H9 (cell line): ENCODE measurements around the gene TBX1. TPM values are rescaled to one million over a fixed set of nuclear protein-coding genes. Genes with fewer than 3 reads are reported as not detected.

Source experiments
- DNase-seq: peaks from one replicate; pipeline ENCODE4 v3.0.0-alpha.2; 2017
- H2AFZ ChIP-seq: one replicate; pipeline ENCODE4 v1.6.1; 2013; ENCODE audit warnings: mild to moderate bottlenecking, low read length, control low read depth, moderate library complexity
- H2AK5ac ChIP-seq: 2 replicates; pipeline ENCODE4 v1.6.1; 2013; ENCODE audit warnings: low read length, control low read depth, mixed read lengths; ENCODE audit not compliant: insufficient read length
- H2BK120ac ChIP-seq: one replicate; pipeline ENCODE4 v1.6.1; 2013; ENCODE audit warnings: low read depth, mild to moderate bottlenecking, low read length, control low read depth, inconsistent platforms; ENCODE audit not compliant: poor library complexity, severe bottlenecking
- H2BK12ac ChIP-seq: 2 replicates; pipeline ENCODE4 v1.6.1; 2013; ENCODE audit warnings: low read length, control low read depth, mixed read lengths, low read depth; ENCODE audit not compliant: insufficient read length
- H2BK15ac ChIP-seq: 2 replicates; pipeline ENCODE4 v1.6.1; 2013; ENCODE audit warnings: low read depth, low read length, control low read depth
- H2BK20ac ChIP-seq: one replicate; pipeline ENCODE4 v1.6.1; 2013; ENCODE audit warnings: low read depth, mild to moderate bottlenecking, low read length, control low read depth, inconsistent platforms; ENCODE audit not compliant: poor library complexity, severe bottlenecking
- H2BK5ac ChIP-seq: 2 replicates; pipeline ENCODE4 v1.6.1; 2013; ENCODE audit warnings: low read length, control low read depth, mixed read lengths; ENCODE audit not compliant: insufficient read length
- H3K14ac ChIP-seq: 2 replicates; pipeline ENCODE4 v1.6.1; 2013; ENCODE audit warnings: low read length, control low read depth; ENCODE audit not compliant: insufficient read depth
- H3K18ac ChIP-seq: 2 replicates; pipeline ENCODE4 v1.6.1; 2013; ENCODE audit warnings: low read depth, mild to moderate bottlenecking, mixed read lengths, low read length, control low read depth; ENCODE audit not compliant: insufficient read length
- H3K23ac ChIP-seq: 2 replicates; pipeline ENCODE4 v1.6.1; 2013; ENCODE audit warnings: low read length, control low read depth, mixed read lengths, low read depth; ENCODE audit not compliant: insufficient read length
- H3K23me2 ChIP-seq: 2 replicates; pipeline ENCODE4 v1.6.1; 2013; ENCODE audit warnings: low read depth, mild to moderate bottlenecking, mixed read lengths, low read length, control low read depth; ENCODE audit not compliant: insufficient read length, poor library complexity, severe bottlenecking
- H3K27ac ChIP-seq: 2 replicates; pipeline ENCODE4 v1.5.1; 2013; ENCODE audit warnings: low read length, control low read depth, mixed read lengths, low read depth; ENCODE audit not compliant: insufficient read length
- H3K27me3 ChIP-seq: 2 replicates; pipeline ENCODE4 v1.6.1; 2013; ENCODE audit warnings: low read length, control low read depth, inconsistent platforms; ENCODE audit not compliant: insufficient read depth
- H3K4ac ChIP-seq: 2 replicates; pipeline ENCODE4 v1.6.1; 2013; ENCODE audit warnings: low read depth, mild to moderate bottlenecking, control low read depth, inconsistent platforms, low read length, moderate library complexity
- H3K4me1 ChIP-seq: 2 replicates; pipeline ENCODE4 v1.6.1; 2013; ENCODE audit warnings: low read length, control low read depth, inconsistent platforms; ENCODE audit not compliant: insufficient read depth
- H3K4me2 ChIP-seq: 2 replicates; pipeline ENCODE4 v1.6.1; 2013; ENCODE audit warnings: low read length, control low read depth, mixed read lengths; ENCODE audit not compliant: insufficient read length, insufficient read depth
- H3K56ac ChIP-seq: 2 replicates; pipeline ENCODE4 v1.6.1; 2013; ENCODE audit warnings: low read depth, mild to moderate bottlenecking, mixed read lengths, low read length, control low read depth; ENCODE audit not compliant: insufficient read length
- H3K79me1 ChIP-seq: 2 replicates; pipeline ENCODE4 v1.6.1; 2013; ENCODE audit warnings: low read depth, mild to moderate bottlenecking, moderate library complexity, low read length, control low read depth, inconsistent platforms; ENCODE audit not compliant: insufficient read depth, poor library complexity, severe bottlenecking
- H3K79me2 ChIP-seq: 2 replicates; pipeline ENCODE4 v1.6.1; 2013; ENCODE audit warnings: low read length, control low read depth, inconsistent platforms; ENCODE audit not compliant: insufficient read depth
- H3K9ac ChIP-seq: 2 replicates; pipeline ENCODE4 v1.6.1; 2013; ENCODE audit warnings: low read length, control low read depth, mixed read lengths; ENCODE audit not compliant: insufficient read length; ENCODE audit errors: extremely low read depth
- H3K9me3 ChIP-seq: one replicate; pipeline ENCODE4 v1.6.1; 2013; ENCODE audit warnings: low read depth, low read length, inconsistent platforms; ENCODE audit not compliant: control insufficient read depth
- H3T11ph ChIP-seq: one replicate; pipeline ENCODE4 v1.6.1; 2013; ENCODE audit warnings: mild to moderate bottlenecking, low read length, control low read depth, inconsistent platforms
- H4K20me1 ChIP-seq: one replicate; pipeline ENCODE4 v1.6.1; 2013; ENCODE audit not compliant: control insufficient read depth, insufficient read length, insufficient read depth
- H4K5ac ChIP-seq: 2 replicates; pipeline ENCODE4 v1.6.1; 2013; ENCODE audit warnings: low read depth, mild to moderate bottlenecking, mixed read lengths, low read length, control low read depth; ENCODE audit not compliant: insufficient read length
- H4K8ac ChIP-seq: replicated peaks from 2 replicates; pipeline ENCODE4 v1.6.1; 2013; ENCODE audit warnings: low read length, control low read depth, mixed read lengths, low read depth; ENCODE audit not compliant: insufficient read length
- H4K91ac ChIP-seq: 2 replicates; pipeline ENCODE4 v1.6.1; 2013; ENCODE audit warnings: low read depth, mild to moderate bottlenecking, moderate library complexity, mixed read lengths, low read length, control low read depth; ENCODE audit not compliant: insufficient read length
- H3K27ac Mint-ChIP-seq, 3 experiments: 2 replicates in 2 of 3; 3 replicates in 1 of 3; pipeline ENCODE4 v1.8.0; 2020 to 2021; ENCODE audit warnings: mixed read lengths in 3 of 3, mild to moderate bottlenecking in 1 of 3, moderate library complexity in 1 of 3
- H3K27me3 Mint-ChIP-seq: 2 replicates; pipeline ENCODE4 v1.8.0; 2021; ENCODE audit warnings: low read depth, mild to moderate bottlenecking, moderate library complexity, mixed read lengths
- H3K36me3 Mint-ChIP-seq, 3 experiments: 2 replicates in 2 of 3; 3 replicates in 1 of 3; pipeline ENCODE4 v1.8.0; 2020 to 2021; ENCODE audit warnings: low read depth in 3 of 3, mixed read lengths in 3 of 3; ENCODE audit not compliant: insufficient read depth in 1 of 3
- H3K4me1 Mint-ChIP-seq, 2 experiments: 2 replicates each; pipeline ENCODE4 v1.8.0; 2020; ENCODE audit warnings: mixed read lengths in 2 of 2
- H3K4me3 Mint-ChIP-seq, 2 experiments: 2 replicates in 1 of 2; 3 replicates in 1 of 2; pipeline ENCODE4 v1.8.0; 2020 to 2021; ENCODE audit warnings: mild to moderate bottlenecking in 2 of 2, mixed read lengths in 2 of 2, moderate library complexity in 1 of 2
- H3K9me3 Mint-ChIP-seq, 2 experiments: 2 replicates in 1 of 2; 3 replicates in 1 of 2; pipeline ENCODE4 v1.8.0; 2020; ENCODE audit warnings: mild to moderate bottlenecking in 2 of 2, mixed read lengths in 2 of 2, moderate library complexity in 1 of 2
- WGBS: extraction: QIAGEN DNeasy Blood & Tissue Kit; methylation state at CpG from one replicate; pipeline ENCODE4 v1.1.7; 2013; ENCODE audit warnings: missing lambda C conversion rate, low lambda C conversion rate, mixed read lengths; ENCODE audit not compliant: insufficient read length; ENCODE audit errors: extremely low coverage; 5-methylcytosine and 5-hydroxymethylcytosine counted together
- total RNA-seq: library from RNA; stranded (reverse); gene quantifications from 2 replicates; pipeline ENCODE4 v1.2.1, GENCODE V29; 2021
- TF ChIP-seq, protein P1 (sequence below): fragments of 200-600 bp; sonication (generic); conservative IDR thresholded peaks from 3 replicates; pipeline ENCODE4 v1.8.0; 2021; ENCODE audit warnings: antibody characterized with exemption, mild to moderate bottlenecking

Gene TBX1
- total RNA-seq, 1 experiment from 2014 or later, result 2.2 TPM

DNA sequence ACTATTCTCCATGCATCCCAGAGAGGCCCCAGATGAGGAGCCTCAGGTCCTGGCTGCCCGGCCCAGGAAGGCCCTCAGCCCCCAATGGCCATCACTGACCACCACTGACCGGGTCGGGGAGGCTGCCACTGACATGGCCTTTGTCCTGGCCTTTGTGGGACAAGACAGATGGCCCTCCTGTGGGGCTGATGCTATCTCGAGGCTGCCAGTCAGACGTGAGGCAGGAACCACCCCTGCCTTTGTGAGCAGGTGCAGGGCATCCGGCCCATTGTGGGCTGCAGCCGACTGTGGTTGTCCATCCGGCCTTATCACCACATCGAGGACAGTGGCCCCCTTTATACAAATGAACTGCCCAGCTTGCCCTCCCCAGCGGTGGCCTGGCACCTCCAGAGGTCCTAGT, 31.7 kb upstream of the TBX1 start:
- no peaks in the 10 kb centered on the region for H3K4me1 ChIP-seq
- H2BK15ac ChIP-seq, result no peak overlapping the region
- no peak overlapping the region for H3T11ph ChIP-seq
- H3K27me3 ChIP-seq, result peaks cover 35% of the 10 kb centered on the region; the same call in 1 of the 2 replicates
- peaks cover 4 to 9% of the 10 kb centered on the region in 2 experiments; a peak in 2 of 4 replicates for H3K4me1 Mint-ChIP-seq
- H4K20me1 ChIP-seq, result peaks cover 7% of the 10 kb centered on the region
- no peak overlapping the region for H3K23ac ChIP-seq
- H3K27ac ChIP-seq, result no peak overlapping the region
- no peak overlapping the region for H3K4ac ChIP-seq
- H2AFZ ChIP-seq, result no peak overlapping the region
- DNase-seq, result no peak
- H3K9me3 ChIP-seq, result no peaks in the 10 kb centered on the region
- H2BK20ac ChIP-seq, result no peak overlapping the region
- no peak overlapping the region for H3K9ac ChIP-seq
- H3K36me3 Mint-ChIP-seq, result no peaks in the 10 kb centered on the region; a peak in 2 of 7 replicates
- peaks cover 67% of the 10 kb centered on the region for H3K27me3 Mint-ChIP-seq
- H2BK12ac ChIP-seq, result no peak overlapping the region
- no peak overlapping the region for H3K18ac ChIP-seq
- H4K91ac ChIP-seq, result no peak overlapping the region
- no peak overlapping the region for H3K27ac Mint-ChIP-seq
- H3K79me2 ChIP-seq, result no peaks in the 10 kb centered on the region
- H3K4me3 Mint-ChIP-seq, result no peak overlapping the region
- H4K5ac ChIP-seq, result no peak overlapping the region
- no peaks in the 10 kb centered on the region for H3K79me1 ChIP-seq
- WGBS, result no CpG with 5 or more reads among the region's 10 CpGs
- no peak overlapping the region for H2BK5ac ChIP-seq
- no peak overlapping the region for H3K4me2 ChIP-seq
- H2AK5ac ChIP-seq, result no peak overlapping the region
- no peak overlapping the region for H3K56ac ChIP-seq
- peaks cover 4% of the 10 kb centered on the region for H3K23me2 ChIP-seq
- H2BK120ac ChIP-seq, result no peak overlapping the region
- no peak overlapping the region for H4K8ac ChIP-seq
- peaks cover 8 to 19% of the 10 kb centered on the region in 2 experiments; a peak in 3 of 5 replicates for H3K9me3 Mint-ChIP-seq
- H3K14ac ChIP-seq, result no peak overlapping the region
- TF ChIP-seq, protein P1, sequence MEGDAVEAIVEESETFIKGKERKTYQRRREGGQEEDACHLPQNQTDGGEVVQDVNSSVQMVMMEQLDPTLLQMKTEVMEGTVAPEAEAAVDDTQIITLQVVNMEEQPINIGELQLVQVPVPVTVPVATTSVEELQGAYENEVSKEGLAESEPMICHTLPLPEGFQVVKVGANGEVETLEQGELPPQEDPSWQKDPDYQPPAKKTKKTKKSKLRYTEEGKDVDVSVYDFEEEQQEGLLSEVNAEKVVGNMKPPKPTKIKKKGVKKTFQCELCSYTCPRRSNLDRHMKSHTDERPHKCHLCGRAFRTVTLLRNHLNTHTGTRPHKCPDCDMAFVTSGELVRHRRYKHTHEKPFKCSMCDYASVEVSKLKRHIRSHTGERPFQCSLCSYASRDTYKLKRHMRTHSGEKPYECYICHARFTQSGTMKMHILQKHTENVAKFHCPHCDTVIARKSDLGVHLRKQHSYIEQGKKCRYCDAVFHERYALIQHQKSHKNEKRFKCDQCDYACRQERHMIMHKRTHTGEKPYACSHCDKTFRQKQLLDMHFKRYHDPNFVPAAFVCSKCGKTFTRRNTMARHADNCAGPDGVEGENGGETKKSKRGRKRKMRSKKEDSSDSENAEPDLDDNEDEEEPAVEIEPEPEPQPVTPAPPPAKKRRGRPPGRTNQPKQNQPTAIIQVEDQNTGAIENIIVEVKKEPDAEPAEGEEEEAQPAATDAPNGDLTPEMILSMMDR, result no peak
